Tibial nerve (tissue), 4 donors: Measurements from ENCODE around the gene IL17RE. TPM values are rescaled to one million over a fixed set of nuclear protein-coding genes. Genes with fewer than 3 reads are reported as not detected.

Experiments
- DNase-seq, 2 donors: peaks; one replicate each; pipeline ENCODE4 v3.0.0-alpha.2; 2019; ENCODE audit warnings: low spot score in 2 of 2
- H3K27ac ChIP-seq, 4 donors: fragments of 200-600 bp; sonication (generic) in 3 of 4; one replicate each; pipeline ENCODE4 v1.5.1; 2017 to 2019; ENCODE audit warnings: mild to moderate bottlenecking in 1 of 4
- H3K27me3 ChIP-seq, 2 donors: fragments of 200-600 bp; sonication (generic) in 1 of 2; one replicate each; pipeline versions ENCODE4 v1.5.1 to v1.6.0; 2017 to 2019
- H3K36me3 ChIP-seq, 3 donors: fragments of 200-600 bp; sonication (generic); one replicate each; pipeline ENCODE4 v1.5.1; 2018 to 2019
- H3K4me1 ChIP-seq, 4 donors: fragments of 200-600 bp; sonication (generic) in 3 of 4; one replicate each; pipeline ENCODE4 v1.5.1; 2017 to 2019
- H3K4me3 ChIP-seq, 4 donors: fragments of 200-600 bp; sonication (generic) in 3 of 4; one replicate each; pipeline ENCODE4 v1.5.1; 2017 to 2019; ENCODE audit warnings: mild to moderate bottlenecking in 1 of 4, moderate library complexity in 1 of 4
- H3K9me3 ChIP-seq, 4 donors: fragments of 200-600 bp; sonication (generic) in 3 of 4; one replicate each; pipeline ENCODE4 v1.5.1; 2017 to 2019
- CTCF ChIP-seq, 5 experiments: fragments of 200-600 bp in 3 of 5; fragments of 450-650 bp in 2 of 5; sonication (generic) in 3 of 5; IDR thresholded peaks; one replicate each; pipeline ENCODE4 v1.5.1; 2016 to 2019; ENCODE audit warnings: antibody characterized with exemption in 5 of 5, mild to moderate bottlenecking in 3 of 5, moderate library complexity in 2 of 5
- EP300 ChIP-seq, 2 donors: sonication (generic); formaldehyde crosslinking; IDR thresholded peaks; one replicate each; pipeline ENCODE4 v1.6.1; 2017; ENCODE audit warnings: antibody characterized with exemption in 2 of 2, mild to moderate bottlenecking in 1 of 2
- POLR2A ChIP-seq, 2 donors: fragments of 450-650 bp; IDR thresholded peaks; one replicate each; pipeline ENCODE4 v1.6.1; 2017; ENCODE audit warnings: antibody characterized with exemption in 2 of 2, mild to moderate bottlenecking in 2 of 2, moderate library complexity in 2 of 2
- WGBS, 2 donors: methylation state at CpG; one replicate each; pipeline ENCODE4 v1.1.5; 2018; 5-methylcytosine and 5-hydroxymethylcytosine counted together
- total RNA-seq, 4 donors: library from RNA; depleted of rRNA; stranded (reverse); fragments of >200 nt; gene quantifications; one replicate each; pipeline ENCODE4 v1.1.0, GENCODE V29; 2016

Gene IL17RE
- total RNA-seq, 4 donors from 2014 or later = 0.59 to 10.1 (median 5.6) TPM

- H3K4me1 ChIP-seq = peaks cover 0 to 40% (median 15%) of the 10 kb centered on the region in 4 donors
- no peak overlapping the region for H3K4me3 ChIP-seq
- H3K27me3 ChIP-seq = no peaks in the 10 kb centered on the region
- no peak overlapping the region for H3K27ac ChIP-seq
- DNase-seq = no peak
- TF ChIP-seq POLR2A (IDR thresholded peaks at IDR 0.05) = no peak
- no peak for TF ChIP-seq EP300 (IDR thresholded peaks at IDR 0.05)
- no peak for TF ChIP-seq CTCF (IDR thresholded peaks at IDR 0.05)
- WGBS, 2 donors = 58 to 69% methylated on average over 5 to 9 of the region's 9 CpGs
- H3K36me3 ChIP-seq = peaks cover 0 to 23% (median 0%) of the 10 kb centered on the region in 3 donors
- H3K9me3 ChIP-seq = no peaks in the 10 kb centered on the region
Measured at GRCh38 chr3:9949626-9950025, 47.0 kb downstream of the IL17RE start.

- H3K4me1 ChIP-seq = peaks cover 0 to 40% (median 15%) of the 10 kb centered on the region in 4 donors
- H3K4me3 ChIP-seq = peak overlapping the region in 1 of 4 donors; percentile 50
- WGBS, 2 donors = 44 to 48% methylated on average over 6 to 7 of the region's 7 CpGs
- H3K9me3 ChIP-seq = no peaks in the 10 kb centered on the region
- no peak for DNase-seq
- no peaks in the 10 kb centered on the region for H3K27me3 ChIP-seq
- TF ChIP-seq POLR2A (IDR thresholded peaks at IDR 0.05) (no peak), EP300 (IDR thresholded peaks at IDR 0.05) (no peak), CTCF (IDR thresholded peaks at IDR 0.05) (no peak)
- no peak overlapping the region for H3K27ac ChIP-seq
- H3K36me3 ChIP-seq = peaks cover 0 to 21% (median 0%) of the 10 kb centered on the region in 3 donors
Measured at GRCh38 chr3:9951126-9951525, 48.5 kb downstream of the IL17RE start.

GRCh38 chr3:9951598-9951961, 48.9 kb downstream of the IL17RE start:
- Histone ChIP-seq H3K27ac (no peak overlapping the region), H3K4me3 (peak overlapping the region; percentile 23 to 60 (median 42)), H3K27me3 (no peaks in the 10 kb centered on the region), H3K9me3 (no peaks in the 10 kb centered on the region), H3K4me1 (peaks cover 0 to 38% (median 15%) of the 10 kb centered on the region in 4 donors), H3K36me3 (peaks cover 0 to 21% (median 0%) of the 10 kb centered on the region in 3 donors)
- DNase-seq = no peak
- TF ChIP-seq CTCF (IDR thresholded peaks at IDR 0.05) (no peak), EP300 (IDR thresholded peaks at IDR 0.05) (no peak), POLR2A (IDR thresholded peaks at IDR 0.05) (no peak)
- WGBS, 2 donors = 29 to 41% methylated on average over 10 of the region's 10 CpGs

GRCh38 chr3:9951962-9952805, 49.5 kb downstream of the IL17RE start, which contains the start of gene PRRT3:
Gene PRRT3, minus strand, starts transcription at chr3:9952408. Its CDS starts 2,293 bp downstream, at chr3:9950115.
- Histone ChIP-seq H3K4me1 (peaks cover 0 to 38% (median 15%) of the 10 kb centered on the region in 4 donors), H3K27ac (peak within 1 kb of the TSS in 1 of 4 donors; percentile 55), H3K27me3 (no peaks in the 10 kb centered on the region), H3K36me3 (peaks cover 0 to 21% (median 0%) of the 10 kb centered on the region in 3 donors), H3K4me3 (peak within 1 kb of the TSS; percentile 23 to 60 (median 42)), H3K9me3 (no peaks in the 10 kb centered on the region)
- DNase-seq = no peak
- TF ChIP-seq EP300 (IDR thresholded peaks at IDR 0.05) (no peak), POLR2A (IDR thresholded peaks at IDR 0.05) (no peak), CTCF (IDR thresholded peaks at IDR 0.05) (no peak)
- WGBS, 2 donors = 4 to 8% methylated on average over 42 to 43 of the region's 52 CpGs

GRCh38 chr3:9955067-9955502, 52.4 kb downstream of the IL17RE start:
- H3K4me1 ChIP-seq = peaks cover 0 to 26% (median 10%) of the 10 kb centered on the region in 4 donors
- no peak for TF ChIP-seq EP300 (IDR thresholded peaks at IDR 0.05)
- no peak for TF ChIP-seq CTCF (IDR thresholded peaks at IDR 0.05)
- TF ChIP-seq POLR2A (IDR thresholded peaks at IDR 0.05) = no peak
- 47 to 52% methylated on average over 12 of the region's 12 CpGs for WGBS, 2 donors
- H3K4me3 ChIP-seq = no peak overlapping the region
- H3K27ac ChIP-seq = no peak overlapping the region
- peaks cover 0 to 12% (median 0%) of the 10 kb centered on the region in 3 donors for H3K36me3 ChIP-seq
- no peaks in the 10 kb centered on the region for H3K27me3 ChIP-seq
- DNase-seq = no peak
- no peaks in the 10 kb centered on the region for H3K9me3 ChIP-seq
